NB4 (cell line): ENCODE data around the gene TBC1D14.

Experiments used
- POLR2A ChIP-seq: IDR thresholded peaks from 2 replicates; pipeline ENCODE4 v1.6.1; 2011; ENCODE audit warnings: mild to moderate bottlenecking; ENCODE audit not compliant: insufficient read length; ENCODE audit errors: extremely low read depth
- TF ChIP-seq, protein P1 (sequence below): IDR thresholded peaks from one replicate; pipeline ENCODE4 v1.5.1; 2012; ENCODE audit warnings: low read depth, low read length
- TF ChIP-seq, protein P2 (sequence below): IDR thresholded peaks from 2 replicates; pipeline ENCODE4 v1.6.1; 2011; ENCODE audit warnings: low read depth, low read length

DNA sequence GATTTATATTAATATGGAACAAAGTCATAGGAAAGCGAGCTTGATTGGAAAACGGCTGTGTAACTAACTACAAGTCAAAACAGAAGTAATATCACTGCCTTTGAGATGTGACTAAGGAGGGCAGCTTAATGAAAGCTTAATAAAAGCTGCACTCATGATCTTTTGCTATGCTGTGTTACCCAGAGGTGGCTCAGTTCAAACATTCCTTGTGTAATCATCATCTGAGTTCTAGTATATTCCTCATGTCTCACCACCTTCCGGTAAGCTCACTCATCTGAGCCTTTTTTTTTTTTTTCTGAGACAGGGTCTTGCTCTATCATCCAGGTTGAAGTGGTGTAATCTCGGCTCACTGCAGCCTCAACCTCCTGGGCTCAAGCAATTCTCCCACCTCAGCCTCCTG is 153.2 kb downstream of the TBC1D14 start:
- TF ChIP-seq, protein P1, sequence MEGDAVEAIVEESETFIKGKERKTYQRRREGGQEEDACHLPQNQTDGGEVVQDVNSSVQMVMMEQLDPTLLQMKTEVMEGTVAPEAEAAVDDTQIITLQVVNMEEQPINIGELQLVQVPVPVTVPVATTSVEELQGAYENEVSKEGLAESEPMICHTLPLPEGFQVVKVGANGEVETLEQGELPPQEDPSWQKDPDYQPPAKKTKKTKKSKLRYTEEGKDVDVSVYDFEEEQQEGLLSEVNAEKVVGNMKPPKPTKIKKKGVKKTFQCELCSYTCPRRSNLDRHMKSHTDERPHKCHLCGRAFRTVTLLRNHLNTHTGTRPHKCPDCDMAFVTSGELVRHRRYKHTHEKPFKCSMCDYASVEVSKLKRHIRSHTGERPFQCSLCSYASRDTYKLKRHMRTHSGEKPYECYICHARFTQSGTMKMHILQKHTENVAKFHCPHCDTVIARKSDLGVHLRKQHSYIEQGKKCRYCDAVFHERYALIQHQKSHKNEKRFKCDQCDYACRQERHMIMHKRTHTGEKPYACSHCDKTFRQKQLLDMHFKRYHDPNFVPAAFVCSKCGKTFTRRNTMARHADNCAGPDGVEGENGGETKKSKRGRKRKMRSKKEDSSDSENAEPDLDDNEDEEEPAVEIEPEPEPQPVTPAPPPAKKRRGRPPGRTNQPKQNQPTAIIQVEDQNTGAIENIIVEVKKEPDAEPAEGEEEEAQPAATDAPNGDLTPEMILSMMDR = no peak
- TF ChIP-seq, protein P2, sequence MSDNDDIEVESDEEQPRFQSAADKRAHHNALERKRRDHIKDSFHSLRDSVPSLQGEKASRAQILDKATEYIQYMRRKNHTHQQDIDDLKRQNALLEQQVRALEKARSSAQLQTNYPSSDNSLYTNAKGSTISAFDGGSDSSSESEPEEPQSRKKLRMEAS = no peak
- no peak for TF ChIP-seq POLR2A
